Aorta (tissue), 5 donors: ENCODE measurements around the gene HACD4. TPM values are rescaled to one million over a fixed set of nuclear protein-coding genes. Genes with fewer than 3 reads are reported as not detected.

Experiments
- ATAC-seq: fragments of 200-7000 bp; cut with Tn5 transposase; one replicate; pipeline ENCODE4 v1.9.1; 2022; ENCODE audit warnings: moderate library complexity; ENCODE audit not compliant: low FRiP score
- DNase-seq, 2 donors: peaks; one replicate each; pipeline ENCODE4 v3.0.0-alpha.2; 2020
- H3K27ac ChIP-seq, 2 donors: one replicate each; pipeline ENCODE4 v1.5.1; 2013; ENCODE audit warnings: low read length in 2 of 2, mild to moderate bottlenecking in 2 of 2, moderate library complexity in 2 of 2, control low read depth in 1 of 2, inconsistent platforms in 1 of 2, low read depth in 1 of 2
- H3K27me3 ChIP-seq, 2 donors: one replicate each; pipeline ENCODE4 v1.6.1; 2013; ENCODE audit warnings: control low read depth in 1 of 2, low read length in 1 of 2, mild to moderate bottlenecking in 1 of 2, moderate library complexity in 1 of 2; ENCODE audit not compliant: insufficient read depth in 2 of 2, control insufficient read depth in 1 of 2
- H3K36me3 ChIP-seq, 2 donors: one replicate each; pipeline ENCODE4 v1.6.1; 2013; ENCODE audit warnings: control low read depth in 1 of 2, low read length in 1 of 2, mild to moderate bottlenecking in 1 of 2; ENCODE audit not compliant: insufficient read depth in 2 of 2, control insufficient read depth in 1 of 2
- H3K4me1 ChIP-seq, 2 donors: one replicate each; pipeline ENCODE4 v1.6.1; 2013; ENCODE audit warnings: low read length in 2 of 2, control low read depth in 1 of 2, mild to moderate bottlenecking in 1 of 2, moderate library complexity in 1 of 2; ENCODE audit not compliant: insufficient read depth in 2 of 2, control insufficient read depth in 1 of 2
- H3K4me3 ChIP-seq, 2 donors: one replicate each; pipeline ENCODE4 v1.5.1; 2013; ENCODE audit warnings: low read length in 2 of 2, control low read depth in 1 of 2, mild to moderate bottlenecking in 1 of 2
- H3K9me3 ChIP-seq: one replicate; pipeline ENCODE4 v1.6.1; 2013; ENCODE audit warnings: mild to moderate bottlenecking, low read length; ENCODE audit not compliant: control insufficient read depth
- WGBS, 2 donors: extraction: QIAGEN DNeasy Blood & Tissue Kit; methylation state at CpG; one replicate each; pipeline ENCODE4 v1.1.7; 2013; 5-methylcytosine and 5-hydroxymethylcytosine counted together
- intact Hi-C, 2 donors: fragments of 100-400 bp; cut with DNase I; formaldehyde crosslinking; loops; one replicate each; pipeline versions ENCODE4 v1.14.2 to v1.15.0; 2022
- polyA plus RNA-seq, 2 donors: library from polyadenylated mRNA; stranded (reverse); fragments of 200-250 nt; gene quantifications; one replicate each; pipeline ENCODE4 v1.2.3, GENCODE V29; 2013
- total RNA-seq, 2 donors: library from RNA; stranded (reverse); fragmentation: NEBNext Ultra II Directional; extraction: Animal tissue kit (Norgen Biotek cat#: 25700); gene quantifications; one replicate each; pipeline ENCODE4 v1.2.1, GENCODE V29; 2021
- donor health status: healthy with polysubstance abuse.
- donor health status: Bipolar disorder and iron deficiency.
- donor health status: DM: no; HTN: no; CAD: no.
- donor health status: DM: no; HTN: no; CAD: no.
- donor health status: DM: yes; HTN: yes; CAD: no.

The HACD4 gene
- total and polyA plus RNA-seq, 4 donors: 1.3 to 6.8 (median 4.3) TPM

- WGBS, 2 donors: 10 to 31% methylated on average over 1 of the region's 1 CpG
- Histone ChIP-seq H3K27me3 (no peaks in the 10 kb centered on the region), H3K27ac (no peak overlapping the region), H3K4me1 (no peaks in the 10 kb centered on the region), H3K9me3 (no peaks in the 10 kb centered on the region), H3K36me3 (no peaks in the 10 kb centered on the region), H3K4me3 (no peak overlapping the region)
- intact Hi-C loops: no loop called here
- DNase-seq (no peak), ATAC-seq (no peak)
Observed at GRCh38 chr9:21001581-21001980, 29.9 kb downstream of the HACD4 start.

DNA sequence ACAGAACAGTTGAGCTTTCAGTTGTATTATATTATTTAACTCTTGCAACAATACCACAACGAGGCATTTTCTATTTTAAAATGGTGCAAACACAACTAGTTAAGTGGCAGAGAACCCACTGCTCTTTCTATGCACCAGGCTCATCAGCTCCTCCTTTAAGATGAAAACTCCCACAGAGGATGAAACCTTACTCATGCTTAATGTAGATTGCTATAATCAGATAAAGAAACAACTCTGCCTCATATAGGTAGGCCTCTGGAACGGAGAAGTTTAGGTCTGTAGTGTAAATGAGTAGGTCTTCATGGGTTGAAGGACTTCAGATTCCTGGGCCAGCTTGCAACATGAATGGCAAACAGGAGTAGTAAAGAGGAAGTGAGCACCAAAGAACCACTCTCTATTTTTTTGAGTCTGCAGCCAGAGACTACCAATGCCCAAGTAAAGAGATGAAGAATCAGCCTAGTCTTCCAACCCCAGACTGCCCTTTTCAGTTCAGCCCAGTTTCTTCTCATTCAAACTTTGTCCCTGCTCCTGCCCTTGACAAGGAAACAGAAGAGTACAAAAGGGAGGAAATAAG, 33.9 kb downstream of the HACD4 start:
- H3K4me3 ChIP-seq: no peak overlapping the region
- intact Hi-C loops: no loop called here
- H3K27me3 ChIP-seq: no peaks in the 10 kb centered on the region
- no peaks in the 10 kb centered on the region for H3K4me1 ChIP-seq
- H3K9me3 ChIP-seq: no peaks in the 10 kb centered on the region
- H3K27ac ChIP-seq: no peak overlapping the region
- no peak for DNase-seq
- ATAC-seq: no peak
- 87 to 94% methylated on average over 2 of the region's 2 CpGs for WGBS, 2 donors
- no peaks in the 10 kb centered on the region for H3K36me3 ChIP-seq

DNA sequence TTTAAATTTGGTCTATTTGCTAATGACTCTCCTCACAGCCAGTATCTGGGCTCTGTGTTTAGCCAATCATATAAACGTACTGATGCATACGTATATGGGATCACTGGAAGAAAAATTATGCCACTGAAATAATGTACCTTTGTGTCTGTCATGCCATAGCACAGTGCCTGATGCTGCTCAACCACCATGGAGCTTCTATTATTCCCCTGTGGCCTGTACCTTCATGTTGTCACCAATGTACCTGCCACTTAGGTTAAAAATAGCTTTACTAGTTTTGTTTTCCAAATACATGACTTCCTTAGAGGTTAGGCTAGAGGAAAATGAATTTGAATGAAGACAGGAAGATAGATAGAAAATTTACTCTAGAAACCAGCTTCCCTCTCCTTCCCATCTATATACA, 34.6 kb downstream of the HACD4 start:
- WGBS, 2 donors: 87 to 96% methylated on average over 2 of the region's 2 CpGs
- H3K27me3 ChIP-seq: no peaks in the 10 kb centered on the region
- no peaks in the 10 kb centered on the region for H3K4me1 ChIP-seq
- H3K9me3 ChIP-seq: no peaks in the 10 kb centered on the region
- H3K4me3 ChIP-seq: no peak overlapping the region
- no peak overlapping the region for H3K27ac ChIP-seq
- no peaks in the 10 kb centered on the region for H3K36me3 ChIP-seq
- intact Hi-C loops: no loop called here
- DNase-seq (no peak), ATAC-seq (no peak)

- ATAC-seq (no peak), DNase-seq (no peak)
- H3K27me3 ChIP-seq: no peaks in the 10 kb centered on the region
- H3K36me3 ChIP-seq: no peaks in the 10 kb centered on the region
- 67 to 73% methylated on average over 2 of the region's 2 CpGs for WGBS, 2 donors
- intact Hi-C loops: no loop called here
- no peaks in the 10 kb centered on the region for H3K9me3 ChIP-seq
- no peak overlapping the region for H3K4me3 ChIP-seq
- H3K27ac ChIP-seq: no peak overlapping the region
- no peaks in the 10 kb centered on the region for H3K4me1 ChIP-seq
Observed at GRCh38 chr9:20995616-20996015, 35.8 kb downstream of the HACD4 start.

- no peak for DNase-seq
- Histone ChIP-seq H3K36me3 (no peaks in the 10 kb centered on the region), H3K4me1 (no peaks in the 10 kb centered on the region), H3K9me3 (no peaks in the 10 kb centered on the region), H3K27ac (no peak overlapping the region), H3K27me3 (no peaks in the 10 kb centered on the region), H3K4me3 (no peak overlapping the region)
- intact Hi-C loops: no loop called here
- ATAC-seq: no peak
- WGBS, 2 donors: 65 to 70% methylated on average over 3 of the region's 3 CpGs
Observed at GRCh38 chr9:20994486-20994885, 37.0 kb downstream of the HACD4 start.

- no peak overlapping the region for H3K27ac ChIP-seq
- ATAC-seq: peak; percentile 55
Observed at GRCh38 chr9:20990867-20991266, 40.6 kb downstream of the HACD4 start.

GRCh38 chr9:20989923-20990341, 41.5 kb downstream of the HACD4 start:
- Histone ChIP-seq H3K4me3 (no peak overlapping the region), H3K4me1 (peaks cover 0 to 3% of the 10 kb centered on the region in 2 donors), H3K36me3 (peaks cover 0 to 1% of the 10 kb centered on the region in 2 donors), H3K27ac (no peak overlapping the region), H3K27me3 (no peaks in the 10 kb centered on the region), H3K9me3 (no peaks in the 10 kb centered on the region)
- intact Hi-C loops: loop anchor here in 1 of 2 donors (10.0 kb wide), 1 partner anchor 95 kb away; no protein-coding TSS in a partner anchor
- 25 to 52% methylated on average over 6 of the region's 6 CpGs for WGBS, 2 donors
- peak; percentile 76 for ATAC-seq
- DNase-seq: peak; percentile 78 to 88

More at GRCh38 chr9:20990867-20991266, 40.6 kb downstream of the HACD4 start:
- peak in 1 of 2 donors; percentile 57 for DNase-seq
- intact Hi-C loops: no loop called here
- Histone ChIP-seq H3K9me3 (no peaks in the 10 kb centered on the region), H3K36me3 (peaks cover 0 to 1% of the 10 kb centered on the region in 2 donors), H3K4me1 (peaks cover 0 to 3% of the 10 kb centered on the region in 2 donors), H3K4me3 (no peak overlapping the region), H3K27me3 (no peaks in the 10 kb centered on the region)
- 94 to 98% methylated on average over 2 of the region's 2 CpGs for WGBS, 2 donors

GRCh38 chr9:20988671-20989315, 42.6 kb downstream of the HACD4 start:
- H3K9me3 ChIP-seq: no peaks in the 10 kb centered on the region
- no peak overlapping the region for H3K27ac ChIP-seq
- ATAC-seq (no peak), DNase-seq (no peak)
- H3K4me3 ChIP-seq: no peak overlapping the region
- H3K36me3 ChIP-seq: peaks cover 0 to 1% of the 10 kb centered on the region in 2 donors
- H3K4me1 ChIP-seq: peaks cover 0 to 5% of the 10 kb centered on the region in 2 donors
- H3K27me3 ChIP-seq: no peaks in the 10 kb centered on the region
- WGBS, 2 donors: 10 to 14% methylated on average over 3 of the region's 3 CpGs
- intact Hi-C loops: loop anchor here in 1 of 2 donors (10.0 kb wide), 1 partner anchor 96 kb away; no protein-coding TSS in a partner anchor

DNA sequence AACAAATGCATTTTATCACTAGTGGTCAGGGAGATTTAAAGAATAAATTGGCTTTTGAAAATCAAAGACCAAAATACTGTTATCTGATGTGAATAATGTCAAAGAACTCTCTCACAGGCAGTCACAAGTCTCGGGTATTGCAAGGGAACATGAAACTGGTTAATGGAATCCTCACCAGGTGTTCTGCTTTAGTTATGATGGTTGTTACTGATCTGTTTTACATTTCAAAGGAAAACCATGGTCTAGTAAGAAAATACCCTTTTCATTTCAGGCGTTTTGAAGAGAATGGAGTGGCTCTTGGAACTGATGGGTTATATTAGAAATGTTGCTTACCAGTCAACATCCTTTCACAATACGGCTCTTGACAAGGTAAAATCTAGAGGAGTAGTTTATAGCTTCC, 43.4 kb downstream of the HACD4 start:
- ATAC-seq: no peak
- H3K4me3 ChIP-seq: no peak overlapping the region
- no peaks in the 10 kb centered on the region for H3K9me3 ChIP-seq
- intact Hi-C loops: loop anchor here in 1 of 2 donors (10.0 kb wide), 1 partner anchor 97 kb away; no protein-coding TSS in a partner anchor
- peaks cover 0 to 1% of the 10 kb centered on the region in 2 donors for H3K36me3 ChIP-seq
- peaks cover 0 to 5% of the 10 kb centered on the region in 2 donors for H3K4me1 ChIP-seq
- no peak overlapping the region for H3K27ac ChIP-seq
- no peaks in the 10 kb centered on the region for H3K27me3 ChIP-seq
- 85 to 88% methylated on average over 3 of the region's 3 CpGs for WGBS, 2 donors
- DNase-seq: no peak
